RCC 7860 (cell line): ENCODE results near the gene ZNF670.
A peak's percentile ranks its signal among the peaks of the same experiment; 100 is the strongest.
"Not testable (repeated sequence)": the region's sequence is repeated elsewhere in the genome, so short reads cannot be mapped to it uniquely, and the experiment has no call there.

Experiments
- DNase-seq: peaks from one replicate; pipeline ENCODE4 v3.0.0-alpha.2; 2015; ENCODE audit warnings: low spot score
- FAIRE-seq: peaks from 2 replicates; lab custom pipeline; 2012; peaks lifted over from hg19 to GRCh38; lab: Jason Lieb, UNC

ZNF670 gene

DNA sequence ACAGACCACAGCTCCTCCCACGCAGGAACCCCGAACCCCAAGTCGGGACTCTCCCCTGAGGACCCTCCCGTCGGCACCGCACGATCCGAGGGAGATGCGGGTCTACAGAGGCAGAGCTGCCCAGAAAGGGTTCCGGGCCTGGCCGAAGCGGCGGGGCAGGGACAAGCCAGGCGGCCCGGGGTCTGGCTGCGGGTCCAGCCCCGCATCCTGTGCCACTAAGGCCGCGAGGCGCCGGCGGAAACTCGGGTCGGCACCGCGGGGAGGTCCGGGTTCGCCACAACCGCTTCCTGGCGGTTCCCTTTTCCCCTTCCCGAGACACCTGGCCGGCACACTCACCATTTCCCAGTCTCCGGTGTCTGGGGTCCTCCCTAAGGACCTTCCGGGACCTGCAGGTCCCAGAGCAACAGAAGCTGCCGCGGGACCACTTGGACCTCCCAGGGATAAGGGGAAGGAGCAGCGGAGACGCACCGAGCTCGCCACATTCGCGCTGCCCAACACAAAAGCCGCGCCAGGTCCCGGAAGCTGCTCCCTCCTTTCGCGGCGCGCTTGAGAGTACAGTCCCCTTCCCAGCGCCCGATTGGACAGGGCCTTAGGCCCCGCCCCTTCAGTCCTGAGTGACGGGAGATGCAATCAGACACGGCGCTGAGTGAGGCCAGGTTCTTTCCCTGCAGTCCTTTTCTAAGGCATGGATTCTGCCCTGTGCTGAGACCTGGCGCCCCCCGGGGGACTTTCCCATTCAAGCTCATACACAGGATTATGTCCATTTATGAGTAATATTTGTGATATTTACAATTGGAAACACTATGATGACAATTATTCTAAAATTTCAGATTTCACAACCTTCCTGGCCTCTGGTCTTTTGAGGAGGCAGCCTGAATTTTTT lies at the start of gene ZNF670:
Gene ZNF670 (minus strand): TSS at position 554 of the 883 bp plus-strand sequence. CDS start 215 bp downstream, at position 339.
- FAIRE-seq = peak; percentile 84

DNA sequence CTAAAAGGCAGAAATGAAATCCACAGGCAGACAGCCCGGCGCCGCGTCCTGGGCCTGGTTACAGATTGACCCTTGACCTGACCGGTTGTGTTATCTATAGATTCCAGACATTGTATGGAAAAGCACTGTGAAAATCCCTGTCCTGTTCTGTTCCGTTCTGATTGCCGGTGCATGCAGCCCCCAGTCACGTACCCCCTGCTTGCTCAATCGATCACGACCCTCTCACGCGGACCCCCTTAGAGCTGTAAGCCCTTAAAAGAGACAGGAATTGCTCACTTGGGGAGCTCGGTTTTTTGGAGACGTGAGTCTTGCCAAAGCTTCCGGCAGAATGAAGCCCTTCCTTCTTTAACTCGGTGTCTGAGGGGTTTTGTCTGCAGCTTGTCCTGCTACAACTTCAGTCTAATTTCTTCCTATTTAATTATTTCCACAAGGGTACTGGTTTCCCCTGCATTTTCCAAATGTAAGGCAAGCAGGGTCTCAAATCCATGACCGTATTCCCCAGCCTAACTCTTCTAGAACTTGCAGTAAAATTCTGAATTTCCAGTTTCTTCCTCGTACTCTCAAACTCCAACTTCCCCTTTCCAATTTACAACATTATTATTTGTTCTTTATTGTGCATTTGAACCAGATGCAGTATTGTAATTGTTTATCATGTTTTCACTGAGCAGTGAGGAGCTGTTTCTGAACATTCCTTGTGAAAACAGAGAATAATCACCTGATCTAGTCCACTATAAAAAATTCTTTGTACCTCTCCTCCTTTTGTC lies 49.1 kb upstream of the ZNF670 start:
- DNase-seq, FAIRE-seq: not testable (repeated sequence)

More for the DNA sequence above, at the start of gene ZNF670:
- peak; percentile 87 for DNase-seq

DNA sequence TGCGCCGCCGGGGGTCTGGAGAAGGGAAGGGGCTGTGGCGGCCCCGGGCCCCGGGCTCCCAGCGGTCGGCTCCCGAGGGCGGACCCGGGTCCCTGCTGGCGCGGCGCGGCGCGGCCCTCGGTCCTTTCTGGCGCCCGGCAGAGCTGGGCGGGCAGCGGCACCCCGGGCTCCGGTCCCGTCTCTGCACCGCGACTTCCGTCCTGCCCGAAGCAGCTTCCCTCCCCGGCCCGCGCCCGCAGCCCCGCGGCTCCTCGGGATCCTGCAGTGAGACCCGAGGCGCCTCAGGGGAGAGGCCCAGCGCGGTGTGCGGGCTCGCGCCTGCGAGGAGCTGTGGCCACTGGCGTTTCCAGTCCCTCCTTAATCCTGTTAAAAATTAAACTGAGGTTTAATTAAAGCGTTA lies 48.0 kb upstream of the ZNF670 start:
- peak; percentile 79 for FAIRE-seq
- DNase-seq = not testable (repeated sequence)

DNA sequence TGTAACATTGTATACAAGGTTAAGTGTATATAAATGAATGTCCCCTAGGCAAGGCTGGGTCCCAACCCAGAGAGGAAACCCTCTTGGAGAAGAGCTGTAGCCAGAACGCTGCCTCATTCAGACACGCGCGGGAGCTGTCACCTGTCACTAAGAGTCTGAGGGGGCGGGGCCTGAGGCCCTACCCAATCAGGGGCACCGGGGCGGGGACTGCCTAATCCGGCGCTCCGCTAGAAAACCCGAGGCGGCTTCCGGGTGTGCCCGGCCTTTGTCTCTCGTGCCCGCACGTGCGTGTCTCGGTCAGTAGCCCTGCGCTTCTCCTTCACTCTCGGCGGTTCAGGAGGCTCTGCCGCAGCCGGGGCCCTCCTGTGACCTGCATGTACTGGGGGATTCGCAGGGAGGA lies 47.6 kb upstream of the ZNF670 start:
- peak; percentile 89 for FAIRE-seq
- not testable (repeated sequence) for DNase-seq

DNA sequence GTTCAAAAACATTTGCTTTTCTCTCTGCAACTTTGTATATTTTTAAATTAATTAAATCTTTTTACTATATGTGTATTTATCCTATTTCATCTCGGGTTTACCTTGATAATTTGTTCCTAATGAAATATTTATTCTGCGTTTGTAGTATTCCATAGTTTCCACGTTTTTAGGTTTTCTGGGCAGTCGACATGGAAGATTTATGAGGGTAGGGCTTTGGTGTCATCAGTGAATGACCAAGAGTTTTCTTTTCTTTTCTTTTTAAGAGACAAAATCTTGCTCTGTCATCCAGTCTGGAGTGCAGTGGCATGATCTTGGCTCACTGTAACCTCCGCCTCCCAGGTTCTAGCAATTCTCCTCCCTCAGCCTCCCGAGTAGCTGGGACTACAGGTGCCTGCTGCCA lies 42.8 kb upstream of the ZNF670 start:
- FAIRE-seq (no peak), DNase-seq (no peak)

DNA sequence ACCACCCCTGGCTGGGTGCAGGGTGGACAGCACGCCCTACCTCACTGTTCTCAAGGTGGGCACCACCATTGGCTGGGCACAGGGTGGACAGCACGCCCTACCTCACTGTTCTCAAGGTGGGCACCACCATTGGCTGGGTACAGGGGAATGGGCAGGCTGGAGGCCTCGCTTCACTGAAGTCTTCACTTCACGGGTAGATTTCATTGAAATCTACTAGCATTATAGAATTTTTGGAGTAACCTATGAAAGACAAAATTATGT lies 41.7 kb upstream of the ZNF670 start:
- not testable (repeated sequence) for FAIRE-seq, DNase-seq

DNA sequence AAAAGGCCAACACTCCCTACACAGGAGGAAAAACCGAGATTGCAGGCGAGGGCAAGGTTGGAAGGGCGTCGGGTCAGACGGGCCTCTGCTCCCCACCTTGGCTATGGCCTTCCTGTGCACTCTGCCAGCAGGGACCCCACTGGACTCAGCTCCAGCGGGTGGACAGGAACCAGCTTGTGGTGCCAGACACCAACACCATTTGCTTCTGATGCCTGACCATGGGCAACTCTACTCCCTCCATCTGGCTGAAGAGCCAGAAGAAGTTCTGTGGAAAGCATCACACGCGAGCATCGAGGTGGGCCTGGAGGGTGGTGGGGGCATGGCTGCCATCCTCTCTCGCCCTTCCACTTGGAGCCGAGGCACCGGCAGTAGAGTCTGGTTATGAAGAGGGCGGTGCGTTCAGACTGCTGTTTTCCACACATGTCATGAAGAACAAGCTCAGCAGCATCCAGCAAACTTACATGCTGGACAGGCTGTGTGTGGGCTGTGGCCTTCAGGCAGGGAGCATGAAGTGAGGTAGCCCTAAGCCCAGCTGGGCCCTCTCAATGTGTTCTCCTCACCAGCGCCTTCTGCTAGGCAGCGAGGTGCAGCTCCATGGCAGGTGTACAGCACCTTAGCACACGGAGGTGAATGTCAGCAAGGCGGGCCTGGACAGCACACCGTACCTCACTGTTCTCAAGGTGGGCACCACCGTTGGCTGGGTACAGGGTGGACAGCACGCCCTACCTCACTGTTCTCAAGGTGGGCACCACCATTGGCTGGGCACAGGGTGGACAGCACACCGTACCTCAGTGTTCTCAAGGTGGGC lies 41.2 kb upstream of the ZNF670 start:
- no peak for DNase-seq
- FAIRE-seq = no peak

DNA sequence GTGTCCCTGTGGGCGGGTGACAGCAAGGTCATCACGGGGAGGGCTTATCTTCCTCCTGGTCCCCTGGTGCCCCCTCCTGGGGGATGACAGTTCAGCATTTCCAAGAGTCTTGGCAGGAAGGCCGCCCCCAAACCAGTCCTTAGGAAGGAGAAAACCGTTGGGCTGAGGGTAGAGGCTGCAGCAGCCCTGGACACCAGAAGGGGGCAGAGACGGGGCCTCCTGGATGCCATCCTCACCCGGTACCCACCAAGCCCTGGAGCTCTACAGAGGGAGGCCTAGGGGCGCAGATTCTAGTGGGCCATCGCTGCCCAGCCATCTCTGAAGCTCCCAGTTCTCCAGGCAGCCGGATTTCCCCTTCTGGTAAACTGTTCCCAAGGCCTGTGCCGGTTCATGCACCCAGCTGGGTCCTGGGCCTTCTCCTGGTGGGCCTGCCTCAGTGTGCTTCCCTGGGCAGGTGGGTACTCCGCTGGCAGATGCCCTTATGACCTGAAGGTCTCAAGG lies 40.4 kb upstream of the ZNF670 start:
- DNase-seq (peak; percentile 24), FAIRE-seq (no peak)

DNA sequence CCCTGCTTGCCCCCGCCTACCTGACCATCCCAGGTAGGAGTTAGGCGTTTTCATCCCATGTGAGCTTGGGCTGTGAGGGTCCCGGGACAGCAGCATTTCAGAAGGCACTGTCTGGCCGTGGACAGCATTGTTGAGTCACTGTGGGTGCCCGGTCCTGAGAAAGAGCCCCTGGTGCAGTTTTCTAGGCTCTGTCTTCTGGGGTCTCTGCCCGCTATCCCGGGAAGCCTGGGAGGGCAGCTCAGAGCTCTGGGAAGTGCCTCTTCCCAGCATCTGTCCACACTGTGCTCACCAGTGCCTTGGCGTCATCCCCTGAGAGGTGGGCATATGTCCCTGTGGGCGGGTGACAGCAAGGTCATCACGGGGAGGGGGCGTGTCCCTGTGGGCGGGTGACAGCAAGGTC lies 36.9 kb upstream of the ZNF670 start:
- no peak for DNase-seq
- no peak for FAIRE-seq

DNA sequence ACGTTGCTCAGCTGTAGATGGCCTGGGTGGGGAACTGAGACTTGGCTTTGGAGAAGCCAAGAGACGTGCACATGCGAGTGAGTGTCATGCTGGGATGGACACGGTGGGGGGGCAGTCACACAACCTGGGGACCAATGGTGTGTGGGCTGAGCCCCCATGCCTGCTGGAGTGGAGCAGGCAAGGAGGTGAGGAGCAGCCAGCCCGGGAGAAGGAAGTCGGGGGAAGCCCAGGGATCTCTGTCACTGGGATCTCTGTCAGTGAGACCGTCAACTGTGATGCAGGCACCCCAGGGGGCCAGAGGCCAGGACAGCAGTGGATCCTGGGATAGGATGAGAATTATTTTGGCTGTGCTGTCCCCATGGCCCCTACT lies 36.5 kb upstream of the ZNF670 start:
- FAIRE-seq (no peak), DNase-seq (no peak)

DNA sequence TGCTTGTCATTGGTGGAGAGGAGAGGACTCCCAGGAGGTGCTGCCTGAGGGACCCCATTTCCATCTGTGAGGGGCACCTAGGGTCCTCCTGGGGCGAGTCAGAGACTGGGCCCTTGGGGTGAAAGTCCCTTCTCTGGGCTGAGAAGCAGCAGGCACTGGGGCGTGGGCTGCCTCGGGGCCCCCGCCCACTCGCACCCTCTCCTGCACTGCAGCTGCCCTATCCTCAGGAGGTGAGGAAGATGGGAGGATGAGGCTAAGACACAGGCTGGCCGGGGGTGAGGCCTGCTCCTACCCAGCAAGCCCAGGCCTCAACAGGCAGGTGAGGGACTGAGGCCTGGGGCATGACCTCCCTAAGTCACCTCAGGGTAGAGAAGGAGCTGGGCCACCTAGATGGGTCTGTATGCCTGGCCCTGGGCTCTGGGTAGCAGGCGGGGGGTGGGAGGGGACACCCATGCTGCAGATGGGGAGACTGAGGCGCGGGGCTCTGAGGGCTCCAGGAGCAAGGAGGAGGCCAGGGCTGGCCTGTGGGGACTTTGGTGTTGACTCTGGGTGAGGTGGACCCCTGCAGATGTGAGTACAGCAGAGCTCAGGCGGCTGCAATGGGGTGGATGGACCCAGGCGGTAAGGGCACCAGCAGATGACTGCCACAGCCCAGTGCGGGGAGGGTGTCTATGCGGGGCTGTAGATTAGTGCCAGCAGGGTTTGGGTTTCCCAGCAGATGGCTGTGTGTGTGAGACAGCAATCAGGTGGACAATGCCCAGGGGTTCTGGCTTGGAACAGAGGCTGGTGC lies 35.9 kb upstream of the ZNF670 start:
- DNase-seq = no peak
- FAIRE-seq = no peak

DNA sequence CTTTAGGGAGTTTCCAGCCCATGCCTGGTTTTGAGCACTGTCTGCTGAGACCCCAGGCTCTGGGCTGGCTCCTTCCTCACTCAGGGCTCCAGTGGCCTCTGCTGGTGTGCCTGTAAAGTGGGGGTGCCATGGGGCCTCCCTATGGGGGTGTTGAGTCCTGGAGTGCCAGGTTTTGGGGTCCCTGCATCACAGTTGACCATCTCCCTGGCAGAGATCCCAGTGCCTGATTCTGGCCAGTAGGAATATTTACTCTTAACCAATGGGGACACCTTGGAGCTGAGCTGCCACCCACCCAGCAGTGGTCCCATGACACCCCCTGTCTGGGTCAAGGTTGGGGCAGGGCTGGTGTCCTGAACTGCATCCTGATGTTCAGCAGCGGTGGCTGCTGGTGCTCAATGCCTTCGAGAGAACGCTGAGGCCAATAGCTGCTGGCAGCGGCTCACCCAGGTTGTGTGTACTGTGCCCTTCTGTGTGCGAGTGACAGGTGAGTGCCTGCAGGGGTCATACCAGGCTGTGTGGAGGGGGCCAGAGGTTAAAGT lies 35.2 kb upstream of the ZNF670 start:
- FAIRE-seq = no peak
- DNase-seq = no peak

DNA sequence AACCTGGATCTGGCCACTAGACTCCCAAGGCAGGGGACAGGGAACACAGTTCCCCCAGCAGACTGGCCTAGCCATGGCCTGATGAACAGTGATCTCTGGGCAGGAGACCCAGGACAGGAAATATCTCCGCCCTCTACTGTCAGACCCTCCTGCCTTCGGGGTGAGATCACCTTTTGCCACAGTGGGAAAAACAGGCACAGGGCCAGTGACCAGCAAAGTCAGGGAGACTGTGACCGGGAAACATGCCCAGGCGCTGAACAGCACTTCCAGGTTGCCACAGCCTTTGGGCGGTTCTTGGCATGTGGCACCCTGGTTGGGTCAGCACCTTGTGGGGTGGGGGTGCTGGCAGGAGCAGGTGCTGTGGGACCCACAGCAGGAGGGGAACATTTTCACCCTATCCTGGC lies 34.5 kb upstream of the ZNF670 start:
- DNase-seq (peak; percentile 82), FAIRE-seq (peak; percentile 91)

DNA sequence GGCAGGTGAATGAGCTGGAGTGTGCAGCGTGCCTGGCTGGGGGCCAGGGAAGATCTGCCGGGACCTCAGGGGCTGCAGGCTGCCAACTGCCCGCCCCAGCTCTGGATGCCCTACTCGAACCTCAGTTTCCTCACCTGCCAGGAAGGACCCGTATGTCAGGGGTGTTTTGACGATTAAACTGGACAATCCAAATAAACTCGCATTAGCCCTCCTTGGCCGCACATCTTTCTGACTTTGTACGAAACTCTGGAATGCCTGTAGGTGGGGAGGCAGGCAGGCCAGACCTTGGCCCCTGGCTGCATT lies 33.8 kb upstream of the ZNF670 start:
- no peak for DNase-seq
- FAIRE-seq = no peak

DNA sequence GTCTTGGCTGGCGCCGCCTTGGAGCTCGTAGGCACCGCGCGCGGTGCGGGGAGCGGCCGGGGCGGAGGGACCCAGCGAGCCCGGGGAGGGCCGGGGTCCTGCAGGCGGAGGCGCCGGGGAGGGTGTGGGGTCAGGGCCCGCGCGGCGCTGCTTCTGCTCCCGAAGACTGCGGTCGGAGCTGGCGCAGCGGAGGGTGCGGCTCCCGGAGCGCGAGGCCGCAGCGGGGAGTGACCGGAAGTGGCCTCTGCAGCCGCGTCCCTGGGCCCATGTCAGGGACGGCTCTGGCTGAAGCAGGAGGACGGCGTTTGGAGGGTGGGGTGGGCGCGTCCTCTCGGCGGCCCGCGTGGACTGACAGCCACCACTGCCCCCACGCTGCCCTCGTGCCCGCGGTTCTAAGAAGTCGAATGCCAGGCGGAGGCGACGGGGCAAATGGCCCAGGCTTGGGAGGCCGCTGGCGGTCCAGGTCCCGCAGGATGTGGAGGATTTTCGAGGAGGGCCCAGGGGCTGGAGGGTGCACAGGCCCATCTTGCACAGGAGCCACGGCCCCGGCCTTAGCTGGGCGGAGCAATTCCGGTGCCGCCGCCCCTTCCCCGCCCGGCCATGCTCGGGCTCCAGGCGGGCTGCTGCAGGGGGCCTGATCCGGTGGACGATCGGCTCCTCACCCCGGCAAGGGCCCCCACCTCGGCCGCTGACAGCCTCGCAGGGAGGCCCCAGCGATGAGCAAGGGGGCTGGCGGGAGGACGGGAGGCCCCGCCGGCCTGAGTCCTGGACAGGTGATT lies 33.3 kb upstream of the ZNF670 start:
- FAIRE-seq (no peak), DNase-seq (peak; percentile 14)

DNA sequence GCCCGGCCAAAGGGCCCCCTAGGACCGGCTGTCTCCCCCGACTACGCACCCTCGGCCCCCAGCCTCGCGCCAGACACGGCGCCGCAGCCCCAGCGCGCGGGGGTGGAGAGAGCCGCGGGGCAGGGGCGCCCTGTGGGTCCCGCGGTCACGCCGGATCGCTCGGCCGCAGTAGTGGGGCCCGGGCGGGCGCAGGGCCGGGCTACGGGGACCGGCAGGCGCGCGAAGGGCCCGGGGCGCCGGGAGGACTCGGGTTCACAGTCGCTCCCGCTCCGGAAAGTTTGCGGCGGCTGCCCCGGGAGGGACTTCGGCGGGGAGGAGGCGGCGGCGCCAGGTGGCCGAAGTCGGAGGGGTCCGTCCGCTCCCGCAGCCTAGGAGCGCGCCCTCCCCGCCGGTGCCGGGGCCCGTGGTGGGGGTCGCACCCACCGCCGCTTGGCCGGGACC lies 32.7 kb upstream of the ZNF670 start:
- DNase-seq = no peak
- FAIRE-seq = no peak

DNA sequence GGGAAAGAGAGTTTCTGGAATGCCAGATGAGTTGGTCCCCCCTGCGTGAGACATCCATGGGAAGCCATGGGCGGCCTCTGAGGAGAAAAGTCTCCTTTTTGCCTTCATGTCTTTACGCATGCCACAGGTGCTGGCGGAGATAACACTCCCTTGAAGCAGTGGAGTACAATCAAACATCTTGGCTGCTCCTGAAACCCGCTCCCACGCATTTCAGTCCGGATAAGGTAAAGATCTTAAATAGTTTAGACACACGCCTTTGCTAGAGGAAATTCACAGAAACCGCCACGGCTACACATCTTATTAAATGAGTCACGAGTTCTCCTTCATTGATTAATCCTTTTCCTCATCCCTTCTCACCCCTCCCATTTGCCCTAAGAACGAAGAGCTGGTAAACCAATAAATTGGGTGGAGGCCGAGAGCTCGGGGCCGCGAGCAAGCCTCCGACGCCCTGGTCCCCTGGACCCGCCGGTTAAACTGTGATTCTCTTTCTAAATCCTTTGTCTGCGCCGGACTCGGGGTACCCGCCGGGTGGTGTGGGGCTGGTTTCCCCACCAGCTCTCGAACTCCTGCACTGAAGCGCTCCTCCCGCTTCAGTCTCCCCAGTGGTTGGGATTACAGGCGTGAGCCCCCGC lies 32.1 kb upstream of the ZNF670 start:
- FAIRE-seq = no peak
- DNase-seq = no peak

DNA sequence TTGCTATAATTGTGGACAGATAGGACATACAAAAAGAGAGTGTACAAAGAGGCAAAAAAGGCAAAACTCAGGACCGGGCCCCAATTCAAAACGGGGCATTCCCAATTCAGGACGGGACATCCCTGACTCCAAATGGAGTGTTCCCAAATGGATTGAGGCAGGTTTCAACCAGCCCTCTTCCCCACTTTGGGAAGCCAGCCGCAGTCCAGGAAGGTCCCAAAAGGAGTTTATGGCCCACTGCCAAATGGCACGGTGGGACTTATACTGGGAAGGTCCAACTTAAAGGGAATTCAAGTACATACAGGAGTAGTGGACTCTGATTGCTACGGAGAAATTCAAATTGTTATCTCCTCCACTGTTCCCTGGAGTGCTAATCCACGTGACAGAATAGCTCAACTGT lies 29.1 kb upstream of the ZNF670 start:
- no peak for FAIRE-seq

DNA sequence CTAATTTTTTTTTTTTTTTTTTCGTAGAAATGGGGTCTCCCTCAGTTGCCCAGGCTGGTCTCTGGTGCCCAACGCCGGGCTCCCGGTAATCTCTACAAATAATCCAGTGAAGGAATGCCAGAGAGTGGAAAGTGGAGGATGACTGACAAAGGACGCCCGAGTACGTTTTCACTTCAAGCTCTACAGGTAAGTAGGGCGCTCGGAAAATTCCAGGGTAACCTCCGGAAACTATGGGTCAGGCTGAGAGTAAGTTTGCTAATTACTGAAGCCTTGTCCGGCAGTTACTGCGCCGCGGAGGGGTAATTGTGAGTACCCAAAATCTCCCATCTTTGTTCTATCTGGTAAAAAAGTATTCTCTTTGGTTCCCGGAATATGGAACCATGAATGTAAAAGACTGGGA lies 27.4 kb upstream of the ZNF670 start:
- FAIRE-seq = no peak
- DNase-seq = no peak

More for the DNA sequence above, 29.1 kb upstream of the ZNF670 start:
- no peak for DNase-seq
